GM12878 (cell line): ENCODE results near the gene LTK.

Experiments
- EP300 ChIP-seq, 2 experiments: fragments of 150-350 bp in 1 of 2; IDR thresholded peaks; 2 replicates each; pipeline ENCODE4 v1.6.1; 2011 to 2012; ENCODE audit warnings: low read depth in 2 of 2, low read length in 2 of 2, borderline replicate concordance in 1 of 2, improper control_type of control experiment in 1 of 2, inconsistent platforms in 1 of 2; ENCODE audit not compliant: control insufficient read depth in 1 of 2
- JUNB ChIP-seq: IDR thresholded peaks from 2 replicates; pipeline ENCODE4 v1.6.1; 2016; ENCODE audit warnings: antibody characterized with exemption, mild to moderate bottlenecking
- MYB ChIP-seq: fragments of 150-350 bp; IDR thresholded peaks from 2 replicates; pipeline ENCODE4 v1.6.1; 2014; ENCODE audit warnings: mild to moderate bottlenecking, low read depth, low read length, borderline replicate concordance
- MYC ChIP-seq: IDR thresholded peaks from 2 replicates; pipeline ENCODE4 v1.6.1; 2011; ENCODE audit warnings: mild to moderate bottlenecking, low read length, moderate library complexity, inconsistent platforms; ENCODE audit not compliant: insufficient read depth, insufficient replicate concordance, insufficient read length, severe bottlenecking
- POLR2AphosphoS2 ChIP-seq: IDR thresholded peaks from 2 replicates; pipeline ENCODE4 v1.6.1; 2011; ENCODE audit warnings: low read depth, mild to moderate bottlenecking, low read length, improper control_type of control experiment, moderate library complexity
- SMAD1 ChIP-seq: fragments of 450-650 bp; IDR thresholded peaks from 2 replicates; pipeline ENCODE4 v1.6.1; 2018; ENCODE audit warnings: mild to moderate bottlenecking, low read depth; ENCODE audit not compliant: partially characterized antibody
- ZNF217 ChIP-seq: fragments of 450-650 bp; IDR thresholded peaks from 2 replicates; pipeline ENCODE4 v1.6.1; 2017; ENCODE audit warnings: antibody characterized with exemption, mild to moderate bottlenecking
- TF ChIP-seq, protein P1 (sequence below), 3 experiments: IDR thresholded peaks in 2 of 3; conservative IDR thresholded peaks in 1 of 3; 2 replicates each; pipeline ENCODE4 v1.5.1; 2011; ENCODE audit warnings: low read depth in 3 of 3, low read length in 3 of 3, mild to moderate bottlenecking in 3 of 3, control low read depth in 2 of 3, moderate library complexity in 2 of 3, inconsistent platforms in 1 of 3, mixed read lengths in 1 of 3; ENCODE audit not compliant: control insufficient read depth in 2 of 3, insufficient read depth in 1 of 3; ENCODE audit errors: extremely low read depth in 1 of 3
- TF ChIP-seq, protein P2 (sequence below): IDR thresholded peaks from 2 replicates; pipeline ENCODE4 v1.6.1; 2012; ENCODE audit warnings: mild to moderate bottlenecking, low read depth, low read length

DNA sequence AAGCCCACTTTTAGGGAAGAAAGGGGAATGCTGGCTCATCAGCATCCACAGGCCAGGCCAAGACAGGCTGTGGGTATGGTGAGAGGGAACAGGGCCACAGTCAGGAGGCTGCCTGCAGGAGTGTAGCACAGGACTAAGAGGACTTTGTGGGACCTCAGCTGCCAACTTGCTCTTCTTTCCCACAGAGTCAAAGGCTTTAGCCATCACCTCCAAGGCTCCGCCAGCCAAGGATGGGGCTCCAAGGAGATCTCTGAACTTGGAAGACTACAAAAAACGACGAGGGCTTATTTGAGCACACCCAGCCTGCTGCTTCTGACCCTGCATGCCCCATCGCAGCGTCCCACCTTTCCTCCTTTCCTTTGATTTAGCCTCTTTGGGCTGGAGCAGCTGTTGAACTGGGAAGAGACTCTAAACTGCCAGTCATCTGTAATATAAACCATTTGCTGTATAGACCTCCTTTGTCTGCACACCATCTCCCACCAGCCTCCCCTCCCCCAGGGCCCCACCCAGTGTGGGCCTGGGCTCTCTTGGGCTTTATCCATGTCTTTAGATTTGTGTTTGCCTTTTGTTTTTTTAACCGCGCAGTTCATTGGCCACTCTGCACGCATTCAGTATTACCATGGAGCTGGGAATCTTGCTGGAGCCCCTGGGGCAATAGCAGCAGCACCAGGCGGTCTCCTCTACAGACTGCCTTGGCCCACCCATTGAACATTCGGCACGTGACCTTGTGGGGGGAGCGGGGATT, 33.1 kb downstream of the LTK start:
- TF ChIP-seq MYB, result no peak
- TF ChIP-seq JUNB, result no peak
- no peak for TF ChIP-seq POLR2AphosphoS2
- no peak for TF ChIP-seq MYC
- no peak for TF ChIP-seq SMAD1
- TF ChIP-seq, protein P1, sequence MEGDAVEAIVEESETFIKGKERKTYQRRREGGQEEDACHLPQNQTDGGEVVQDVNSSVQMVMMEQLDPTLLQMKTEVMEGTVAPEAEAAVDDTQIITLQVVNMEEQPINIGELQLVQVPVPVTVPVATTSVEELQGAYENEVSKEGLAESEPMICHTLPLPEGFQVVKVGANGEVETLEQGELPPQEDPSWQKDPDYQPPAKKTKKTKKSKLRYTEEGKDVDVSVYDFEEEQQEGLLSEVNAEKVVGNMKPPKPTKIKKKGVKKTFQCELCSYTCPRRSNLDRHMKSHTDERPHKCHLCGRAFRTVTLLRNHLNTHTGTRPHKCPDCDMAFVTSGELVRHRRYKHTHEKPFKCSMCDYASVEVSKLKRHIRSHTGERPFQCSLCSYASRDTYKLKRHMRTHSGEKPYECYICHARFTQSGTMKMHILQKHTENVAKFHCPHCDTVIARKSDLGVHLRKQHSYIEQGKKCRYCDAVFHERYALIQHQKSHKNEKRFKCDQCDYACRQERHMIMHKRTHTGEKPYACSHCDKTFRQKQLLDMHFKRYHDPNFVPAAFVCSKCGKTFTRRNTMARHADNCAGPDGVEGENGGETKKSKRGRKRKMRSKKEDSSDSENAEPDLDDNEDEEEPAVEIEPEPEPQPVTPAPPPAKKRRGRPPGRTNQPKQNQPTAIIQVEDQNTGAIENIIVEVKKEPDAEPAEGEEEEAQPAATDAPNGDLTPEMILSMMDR (IDR thresholded peaks at IDR 0.05 in 2 of 3, conservative IDR thresholded peaks at IDR 0.05 in 1 of 3; ENCODE audit: control insufficient read depth in 2 of 3, extremely low read depth in 1 of 3, insufficient read depth in 1 of 3, low read depth in 3 of 3, low read length in 3 of 3), result no peak
- TF ChIP-seq, protein P2, sequence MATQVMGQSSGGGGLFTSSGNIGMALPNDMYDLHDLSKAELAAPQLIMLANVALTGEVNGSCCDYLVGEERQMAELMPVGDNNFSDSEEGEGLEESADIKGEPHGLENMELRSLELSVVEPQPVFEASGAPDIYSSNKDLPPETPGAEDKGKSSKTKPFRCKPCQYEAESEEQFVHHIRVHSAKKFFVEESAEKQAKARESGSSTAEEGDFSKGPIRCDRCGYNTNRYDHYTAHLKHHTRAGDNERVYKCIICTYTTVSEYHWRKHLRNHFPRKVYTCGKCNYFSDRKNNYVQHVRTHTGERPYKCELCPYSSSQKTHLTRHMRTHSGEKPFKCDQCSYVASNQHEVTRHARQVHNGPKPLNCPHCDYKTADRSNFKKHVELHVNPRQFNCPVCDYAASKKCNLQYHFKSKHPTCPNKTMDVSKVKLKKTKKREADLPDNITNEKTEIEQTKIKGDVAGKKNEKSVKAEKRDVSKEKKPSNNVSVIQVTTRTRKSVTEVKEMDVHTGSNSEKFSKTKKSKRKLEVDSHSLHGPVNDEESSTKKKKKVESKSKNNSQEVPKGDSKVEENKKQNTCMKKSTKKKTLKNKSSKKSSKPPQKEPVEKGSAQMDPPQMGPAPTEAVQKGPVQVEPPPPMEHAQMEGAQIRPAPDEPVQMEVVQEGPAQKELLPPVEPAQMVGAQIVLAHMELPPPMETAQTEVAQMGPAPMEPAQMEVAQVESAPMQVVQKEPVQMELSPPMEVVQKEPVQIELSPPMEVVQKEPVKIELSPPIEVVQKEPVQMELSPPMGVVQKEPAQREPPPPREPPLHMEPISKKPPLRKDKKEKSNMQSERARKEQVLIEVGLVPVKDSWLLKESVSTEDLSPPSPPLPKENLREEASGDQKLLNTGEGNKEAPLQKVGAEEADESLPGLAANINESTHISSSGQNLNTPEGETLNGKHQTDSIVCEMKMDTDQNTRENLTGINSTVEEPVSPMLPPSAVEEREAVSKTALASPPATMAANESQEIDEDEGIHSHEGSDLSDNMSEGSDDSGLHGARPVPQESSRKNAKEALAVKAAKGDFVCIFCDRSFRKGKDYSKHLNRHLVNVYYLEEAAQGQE, result no peak
- TF ChIP-seq EP300 (IDR thresholded peaks at IDR 0.05; ENCODE audit: borderline replicate concordance in 1 of 2, control insufficient read depth in 1 of 2, low read depth in 2 of 2, low read length in 2 of 2), result no peak
- TF ChIP-seq ZNF217, result no peak
